Kidney (tissue), 14 donors: Measurements from ENCODE around the gene KIAA0825. TPM values are rescaled to one million over a fixed set of nuclear protein-coding genes. Genes with fewer than 3 reads are reported as not detected.

Source experiments
- DNase-seq, 5 donors: peaks; one replicate each; pipeline ENCODE4 v3.0.0-alpha.2; 2013 to 2020
- FAIRE-seq: peaks from 2 replicates; lab custom pipeline; 2012; peaks lifted over from hg19 to GRCh38; lab: Jason Lieb, UNC
- H3K27ac ChIP-seq, 2 donors: one replicate each; pipeline ENCODE4 v1.7.0; 2013; ENCODE audit warnings: low read depth in 2 of 2, low read length in 2 of 2, inconsistent platforms in 1 of 2
- H3K27me3 ChIP-seq: one replicate; pipeline ENCODE4 v1.7.1; 2013; ENCODE audit warnings: low read length, inconsistent platforms; ENCODE audit not compliant: control insufficient read depth, insufficient read depth
- H3K36me3 ChIP-seq, 3 donors: one replicate each; pipeline versions ENCODE4 v1.7.0 to v1.7.1; 2013; ENCODE audit warnings: low read length in 3 of 3, control low read depth in 1 of 3, inconsistent platforms in 1 of 3; ENCODE audit not compliant: insufficient read depth in 3 of 3, control insufficient read depth in 2 of 3
- H3K4me1 ChIP-seq, 3 donors: one replicate each; pipeline versions ENCODE4 v1.7.0 to v1.7.1; 2013; ENCODE audit warnings: low read length in 3 of 3, inconsistent platforms in 1 of 3, low read depth in 1 of 3; ENCODE audit not compliant: control insufficient read depth in 2 of 3, insufficient read depth in 2 of 3
- H3K4me3 ChIP-seq, 3 donors: one replicate each; pipeline versions ENCODE4 v1.7.0 to v1.8.1; 2013; ENCODE audit warnings: low read length in 3 of 3, control low read depth in 1 of 3, inconsistent platforms in 1 of 3
- H3K9ac ChIP-seq, 3 donors: one replicate each; pipeline versions ENCODE4 v1.7.0 to v1.7.1; 2013; ENCODE audit warnings: low read length in 3 of 3, control low read depth in 1 of 3, inconsistent platforms in 1 of 3
- H3K9me3 ChIP-seq, 3 donors: one replicate each; pipeline versions ENCODE4 v1.7.0 to v1.7.1; 2013; ENCODE audit warnings: low read length in 3 of 3, control low read depth in 1 of 3, inconsistent platforms in 1 of 3; ENCODE audit not compliant: control insufficient read depth in 2 of 3, insufficient read depth in 1 of 3
- intact Hi-C: fragments of 100-400 bp; cut with DNase I; formaldehyde crosslinking; loops from one replicate; pipeline ENCODE4 v1.11.1; 2022
- polyA plus RNA-seq: library from polyadenylated mRNA; stranded (reverse); fragments of 350-450 nt; fragmentation: Illumina TruSeq; extraction: RNeasy Lipid Tissue Mini Kit (QIAGEN cat#74804); gene quantifications from one replicate; pipeline ENCODE4 v1.2.3, GENCODE V29; 2014; ENCODE audit warnings: low read depth, low replicate concordance; ENCODE audit not compliant: insufficient read depth
- total RNA-seq: library from RNA; stranded (reverse); fragmentation: NEBNext Ultra II Directional; extraction: Animal tissue kit (Norgen Biotek cat#: 25700); gene quantifications from one replicate; pipeline ENCODE4 v1.2.1, GENCODE V29; 2021
- TF ChIP-seq, protein P1 (sequence below): IDR thresholded peaks from 3 replicates; pipeline ENCODE4 v1.5.1; 2012; ENCODE audit warnings: mild to moderate bottlenecking, moderate library complexity, borderline replicate concordance; ENCODE audit not compliant: insufficient read depth; ENCODE audit errors: extremely low read depth
- donor health status: control.
- donor health status: control.
- donor health status: control.
- donor health status: control.
- donor health status: control.
- donor health status: DM: yes; HTN: yes; CAD: no.
- donor health status: Normal renal cell carcinoma (clear cell type).

The KIAA0825 gene
- total and polyA plus RNA-seq, 2 donors from 2014 or later: 0.80 to 5.4 TPM

DNA sequence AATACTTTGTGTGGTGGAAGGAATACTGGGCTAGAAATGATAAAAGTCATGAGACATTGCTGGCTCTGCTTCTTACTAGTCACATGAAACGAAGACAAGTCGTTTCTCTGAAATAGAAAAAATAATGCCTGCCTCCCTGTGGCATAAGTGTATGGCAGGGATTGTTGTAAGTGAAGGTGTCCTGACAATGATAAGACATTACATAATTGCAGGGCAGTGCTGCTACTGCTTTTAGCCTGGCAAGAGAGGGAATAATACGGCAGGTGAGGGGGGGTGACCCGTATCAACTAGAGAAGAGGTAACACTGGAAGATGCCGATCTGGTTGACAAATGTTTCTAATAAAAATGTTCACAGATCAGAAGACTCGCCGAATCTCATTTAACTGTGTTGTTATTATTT lies 314.3 kb downstream of the KIAA0825 start:
- H3K9me3 ChIP-seq: no peaks in the 10 kb centered on the region
- TF ChIP-seq, protein P1, sequence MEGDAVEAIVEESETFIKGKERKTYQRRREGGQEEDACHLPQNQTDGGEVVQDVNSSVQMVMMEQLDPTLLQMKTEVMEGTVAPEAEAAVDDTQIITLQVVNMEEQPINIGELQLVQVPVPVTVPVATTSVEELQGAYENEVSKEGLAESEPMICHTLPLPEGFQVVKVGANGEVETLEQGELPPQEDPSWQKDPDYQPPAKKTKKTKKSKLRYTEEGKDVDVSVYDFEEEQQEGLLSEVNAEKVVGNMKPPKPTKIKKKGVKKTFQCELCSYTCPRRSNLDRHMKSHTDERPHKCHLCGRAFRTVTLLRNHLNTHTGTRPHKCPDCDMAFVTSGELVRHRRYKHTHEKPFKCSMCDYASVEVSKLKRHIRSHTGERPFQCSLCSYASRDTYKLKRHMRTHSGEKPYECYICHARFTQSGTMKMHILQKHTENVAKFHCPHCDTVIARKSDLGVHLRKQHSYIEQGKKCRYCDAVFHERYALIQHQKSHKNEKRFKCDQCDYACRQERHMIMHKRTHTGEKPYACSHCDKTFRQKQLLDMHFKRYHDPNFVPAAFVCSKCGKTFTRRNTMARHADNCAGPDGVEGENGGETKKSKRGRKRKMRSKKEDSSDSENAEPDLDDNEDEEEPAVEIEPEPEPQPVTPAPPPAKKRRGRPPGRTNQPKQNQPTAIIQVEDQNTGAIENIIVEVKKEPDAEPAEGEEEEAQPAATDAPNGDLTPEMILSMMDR: no peak
- DNase-seq: no peak

DNA sequence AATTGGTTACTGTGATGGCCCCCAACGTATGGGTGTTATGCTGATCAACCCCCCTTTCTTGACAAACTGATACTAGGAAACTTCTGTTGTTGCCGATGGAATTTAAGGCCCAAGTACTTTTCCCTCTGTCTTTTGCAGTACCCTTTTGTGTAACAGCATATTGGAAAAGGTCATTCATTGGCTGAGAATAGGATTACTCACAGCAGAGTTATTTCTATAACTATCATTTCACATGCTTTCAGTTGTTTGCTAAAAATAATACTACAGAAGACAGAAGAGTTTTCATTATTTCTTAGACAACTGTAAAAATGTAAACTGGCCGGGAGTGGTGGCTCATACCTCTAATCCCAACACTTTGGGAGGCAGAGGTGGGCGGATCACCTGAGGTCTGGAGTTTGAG lies 329.5 kb downstream of the KIAA0825 start:
- TF ChIP-seq, protein P1: no peak
- Histone ChIP-seq H3K9ac (no peak overlapping the region), H3K36me3 (no peaks in the 10 kb centered on the region), H3K27me3 (no peaks in the 10 kb centered on the region), H3K9me3 (no peaks in the 10 kb centered on the region), H3K4me3 (no peak overlapping the region), H3K4me1 (no peaks in the 10 kb centered on the region), H3K27ac (no peak overlapping the region)
- intact Hi-C loops: no loop called here
- FAIRE-seq: no peak
- DNase-seq: no peak

More for the DNA sequence above, 314.3 kb downstream of the KIAA0825 start:
- no peak for FAIRE-seq
- Histone ChIP-seq H3K36me3 (no peaks in the 10 kb centered on the region), H3K4me1 (no peaks in the 10 kb centered on the region), H3K27ac (no peak overlapping the region), H3K27me3 (no peaks in the 10 kb centered on the region), H3K4me3 (no peak overlapping the region), H3K9ac (no peak overlapping the region)
- intact Hi-C loops: no loop called here

DNA sequence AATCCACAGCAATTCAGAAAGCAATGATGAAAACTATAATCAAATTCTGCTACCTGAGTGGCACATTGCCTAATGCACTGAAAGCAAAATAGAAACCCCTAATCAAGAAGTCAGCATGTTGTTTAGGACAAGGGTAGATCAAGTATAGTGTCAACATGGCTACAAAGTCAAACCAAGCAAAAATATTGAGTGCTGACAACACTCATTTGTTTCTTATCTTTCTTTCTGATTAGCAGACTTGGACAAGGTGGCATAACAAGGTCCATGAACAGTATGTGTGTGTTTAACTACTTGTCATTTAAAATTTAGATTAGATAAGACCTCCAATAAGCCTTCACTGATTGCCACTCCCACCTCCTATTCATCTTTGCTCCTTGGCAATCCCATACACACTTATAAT lies 332.4 kb downstream of the KIAA0825 start:
- Histone ChIP-seq H3K4me1 (no peaks in the 10 kb centered on the region), H3K27ac (no peak overlapping the region), H3K9ac (no peak overlapping the region), H3K36me3 (no peaks in the 10 kb centered on the region), H3K9me3 (no peaks in the 10 kb centered on the region), H3K27me3 (no peaks in the 10 kb centered on the region), H3K4me3 (no peak overlapping the region)
- DNase-seq (no peak), FAIRE-seq (no peak)
- TF ChIP-seq, protein P1: no peak
- intact Hi-C loops: no loop called here

DNA sequence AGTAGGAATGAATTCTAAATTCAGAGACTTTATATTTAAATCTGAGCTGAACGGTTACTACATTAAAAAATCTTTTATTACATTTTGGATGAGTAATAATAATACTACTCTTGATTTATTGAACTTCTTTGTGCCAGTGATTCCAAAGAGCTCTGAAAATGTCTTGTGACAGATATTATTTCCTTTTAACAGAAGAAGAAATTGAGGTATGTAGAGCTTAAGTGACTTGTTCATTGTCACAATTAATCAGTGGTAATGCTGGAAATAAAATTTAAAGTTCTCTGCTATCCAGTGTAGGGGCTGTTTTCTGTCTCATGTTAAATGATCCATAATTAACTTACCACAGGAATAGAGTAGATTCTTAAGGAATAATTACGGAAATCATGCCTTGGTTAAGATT lies 335.3 kb downstream of the KIAA0825 start:
- Histone ChIP-seq H3K27me3 (no peaks in the 10 kb centered on the region), H3K36me3 (no peaks in the 10 kb centered on the region), H3K9me3 (no peaks in the 10 kb centered on the region), H3K9ac (no peak overlapping the region), H3K4me3 (no peak overlapping the region), H3K27ac (no peak overlapping the region), H3K4me1 (no peaks in the 10 kb centered on the region)
- intact Hi-C loops: no loop called here
- TF ChIP-seq, protein P1: no peak
- FAIRE-seq (no peak), DNase-seq (no peak)
